SK-N-SH treated with all-trans-retinoic acid at 6 μM for 48 hours (cell line): ENCODE measurements around the gene VOPP1.

ENCODE experiments used
- ATAC-seq: fragments of 200-7000 bp; cut with Tn5 transposase; 3 replicates; pipeline ENCODE4 v1.9.1; 2020; ENCODE audit warnings: mild to moderate bottlenecking, moderate library complexity
- ARNTL ChIP-seq: fragments of 450-650 bp; formaldehyde crosslinking; IDR thresholded peaks from 2 replicates; pipeline ENCODE4 v1.5.0; 2020; ENCODE audit warnings: low read depth, mild to moderate bottlenecking, moderate library complexity, borderline replicate concordance
- BACH2 ChIP-seq: fragments of 250-450 bp; sonication (Bioruptor Pico); IDR thresholded peaks from 2 replicates; pipeline ENCODE4 v1.9.0; 2021; ENCODE audit warnings: mild to moderate bottlenecking, borderline replicate concordance
- CREB5 ChIP-seq: fragments of 250-450 bp; sonication (Bioruptor Pico); IDR thresholded peaks from 2 replicates; pipeline ENCODE4 v1.5.1; 2020; ENCODE audit warnings: low read depth, mild to moderate bottlenecking, moderate library complexity
- CSDC2 ChIP-seq: fragments of 250-450 bp; sonication (Bioruptor Pico); IDR thresholded peaks from 2 replicates; pipeline ENCODE4 v1.5.0; 2020; ENCODE audit warnings: mild to moderate bottlenecking, moderate library complexity
- CSRNP3 ChIP-seq: fragments of 250-450 bp; sonication (Bioruptor Pico); IDR thresholded peaks from 2 replicates; pipeline ENCODE4 v1.5.1; 2021; ENCODE audit warnings: mild to moderate bottlenecking, moderate library complexity
- GLIS3 ChIP-seq: fragments of 250-450 bp; sonication (Bioruptor Pico); IDR thresholded peaks from 2 replicates; pipeline ENCODE4 v1.5.0; 2020; ENCODE audit warnings: mild to moderate bottlenecking, moderate library complexity
- ISL1 ChIP-seq: fragments of 250-450 bp; sonication (Bioruptor Pico); IDR thresholded peaks from 2 replicates; pipeline ENCODE4 v2.1.2; 2022; ENCODE audit warnings: mild to moderate bottlenecking, moderate library complexity
- PATZ1 ChIP-seq: fragments of 250-450 bp; sonication (Bioruptor Pico); IDR thresholded peaks from 2 replicates; pipeline ENCODE4 v1.8.0; 2020; ENCODE audit warnings: mild to moderate bottlenecking, moderate library complexity, borderline replicate concordance
- POU6F1 ChIP-seq: fragments of 250-450 bp; sonication (Bioruptor Pico); IDR thresholded peaks from 2 replicates; pipeline ENCODE4 v1.8.0; 2021; ENCODE audit warnings: low read depth, mild to moderate bottlenecking, moderate library complexity, borderline replicate concordance
- PPARA ChIP-seq: fragments of 250-450 bp; sonication (Bioruptor Pico); IDR thresholded peaks from 2 replicates; pipeline ENCODE4 v1.5.0; 2020; ENCODE audit warnings: mild to moderate bottlenecking, borderline replicate concordance
- RARB ChIP-seq: fragments of 250-450 bp; sonication (Bioruptor Pico); IDR thresholded peaks from 2 replicates; pipeline ENCODE4 v1.8.0; 2021; ENCODE audit warnings: mild to moderate bottlenecking, moderate library complexity
- SNAI2 ChIP-seq: fragments of 250-450 bp; sonication (Bioruptor Pico); IDR thresholded peaks from 2 replicates; pipeline ENCODE4 v1.5.0; 2020; ENCODE audit warnings: mild to moderate bottlenecking, moderate library complexity
- TCF4 ChIP-seq: fragments of 250-450 bp; sonication (Bioruptor Pico); IDR thresholded peaks from 2 replicates; pipeline ENCODE4 v1.8.0; 2021; ENCODE audit warnings: mild to moderate bottlenecking, moderate library complexity, borderline replicate concordance
- TOX ChIP-seq: fragments of 250-450 bp; sonication (Bioruptor Pico); IDR thresholded peaks from 2 replicates; pipeline ENCODE4 v1.8.0; 2021; ENCODE audit warnings: mild to moderate bottlenecking, moderate library complexity, borderline replicate concordance
- TSHZ2 ChIP-seq: fragments of 250-450 bp; sonication (Bioruptor Pico); IDR thresholded peaks from 2 replicates; pipeline ENCODE4 v1.5.0; 2020; ENCODE audit warnings: mild to moderate bottlenecking, moderate library complexity
- ZFP3 ChIP-seq: fragments of 250-450 bp; sonication (Bioruptor Pico); IDR thresholded peaks from 2 replicates; pipeline ENCODE4 v1.5.0; 2020; ENCODE audit warnings: mild to moderate bottlenecking, moderate library complexity
- ZFP30 ChIP-seq: fragments of 450-650 bp; formaldehyde crosslinking; IDR thresholded peaks from 2 replicates; pipeline ENCODE4 v1.5.0; 2022; ENCODE audit warnings: mild to moderate bottlenecking, moderate library complexity
- ZNF565 ChIP-seq: fragments of 450-650 bp; formaldehyde crosslinking; conservative IDR thresholded peaks from 2 replicates; pipeline ENCODE4 v1.5.0; 2020; ENCODE audit warnings: low read depth, mild to moderate bottlenecking, moderate library complexity
- ZNF70 ChIP-seq: fragments of 450-650 bp; formaldehyde crosslinking; IDR thresholded peaks from 2 replicates; pipeline ENCODE4 v1.5.0; 2020; ENCODE audit warnings: mild to moderate bottlenecking, moderate library complexity
- ZNF8 ChIP-seq: fragments of 450-650 bp; formaldehyde crosslinking; IDR thresholded peaks from 2 replicates; pipeline ENCODE4 v1.5.0; 2020; ENCODE audit warnings: mild to moderate bottlenecking, moderate library complexity

The VOPP1 gene

GRCh38 chr7:55526329-55526728 lies 46.0 kb downstream of the VOPP1 start:
- no peak for ATAC-seq
- TF ChIP-seq TOX (CRISPR knock-in tag) (no peak), TCF4 (CRISPR knock-in tag) (no peak), RARB (CRISPR knock-in tag) (no peak), ZNF70 (CRISPR knock-in tag) (no peak), PPARA (CRISPR knock-in tag) (no peak), ISL1 (CRISPR knock-in tag) (no peak), PATZ1 (CRISPR knock-in tag) (no peak), ZNF8 (CRISPR knock-in tag) (no peak), TSHZ2 (CRISPR knock-in tag) (no peak), CREB5 (CRISPR knock-in tag) (no peak), CSDC2 (no peak), BACH2 (CRISPR knock-in tag) (no peak), GLIS3 (CRISPR knock-in tag) (no peak)

GRCh38 chr7:55524558-55525310 lies 47.6 kb downstream of the VOPP1 start:
- peak; percentile 65 for ATAC-seq
- TF ChIP-seq ZFP3 (CRISPR knock-in tag) (no peak), ZFP30 (CRISPR knock-in tag) (no peak), ZNF565 (CRISPR knock-in tag) (no peak), TCF4 (CRISPR knock-in tag) (no peak), CREB5 (CRISPR knock-in tag) (no peak), SNAI2 (CRISPR knock-in tag) (no peak), POU6F1 (CRISPR knock-in tag) (no peak), PATZ1 (CRISPR knock-in tag) (no peak), CSRNP3 (CRISPR knock-in tag) (no peak), ARNTL (CRISPR knock-in tag) (no peak), ZNF8 (CRISPR knock-in tag) (no peak), BACH2 (CRISPR knock-in tag) (no peak), CSDC2 (no peak), RARB (CRISPR knock-in tag) (no peak), ISL1 (CRISPR knock-in tag) (no peak), PPARA (CRISPR knock-in tag) (no peak), TSHZ2 (CRISPR knock-in tag) (no peak), TOX (CRISPR knock-in tag) (no peak)
